ENCODE data around the gene SLC35A2.

GRCh38 chrX:48903290-48903689 is 8.2 kb downstream of the SLC35A2 start:
- TF ChIP-seq, protein P1, sequence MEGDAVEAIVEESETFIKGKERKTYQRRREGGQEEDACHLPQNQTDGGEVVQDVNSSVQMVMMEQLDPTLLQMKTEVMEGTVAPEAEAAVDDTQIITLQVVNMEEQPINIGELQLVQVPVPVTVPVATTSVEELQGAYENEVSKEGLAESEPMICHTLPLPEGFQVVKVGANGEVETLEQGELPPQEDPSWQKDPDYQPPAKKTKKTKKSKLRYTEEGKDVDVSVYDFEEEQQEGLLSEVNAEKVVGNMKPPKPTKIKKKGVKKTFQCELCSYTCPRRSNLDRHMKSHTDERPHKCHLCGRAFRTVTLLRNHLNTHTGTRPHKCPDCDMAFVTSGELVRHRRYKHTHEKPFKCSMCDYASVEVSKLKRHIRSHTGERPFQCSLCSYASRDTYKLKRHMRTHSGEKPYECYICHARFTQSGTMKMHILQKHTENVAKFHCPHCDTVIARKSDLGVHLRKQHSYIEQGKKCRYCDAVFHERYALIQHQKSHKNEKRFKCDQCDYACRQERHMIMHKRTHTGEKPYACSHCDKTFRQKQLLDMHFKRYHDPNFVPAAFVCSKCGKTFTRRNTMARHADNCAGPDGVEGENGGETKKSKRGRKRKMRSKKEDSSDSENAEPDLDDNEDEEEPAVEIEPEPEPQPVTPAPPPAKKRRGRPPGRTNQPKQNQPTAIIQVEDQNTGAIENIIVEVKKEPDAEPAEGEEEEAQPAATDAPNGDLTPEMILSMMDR (conservative IDR thresholded peaks at IDR 0.05; ENCODE audit: low read length) = no peak
- TF ChIP-seq EZH2phosphoT487 (IDR thresholded peaks at IDR 0.05; ENCODE audit: borderline replicate concordance, low read depth, low read length) = no peak

All from OCI-LY7 (cell line).